ENCODE results near the gene HTR4.

- TF ChIP-seq NFE2L2 (IDR thresholded peaks at IDR 0.05; ENCODE audit: low read depth, low read length): no peak
- TF ChIP-seq CTCF (conservative IDR thresholded peaks at IDR 0.05; ENCODE audit: low read depth, low read length): no peak
- no peak for TF ChIP-seq POLR2A (IDR thresholded peaks at IDR 0.05; ENCODE audit: low read depth, low read length)
- TF ChIP-seq RCOR1 (IDR thresholded peaks at IDR 0.05; ENCODE audit: insufficient replicate concordance, low read length): no peak
- TF ChIP-seq USF2 (IDR thresholded peaks at IDR 0.05; ENCODE audit: low read depth, low read length): no peak
- no peak for TF ChIP-seq MAFK (IDR thresholded peaks at IDR 0.05; ENCODE audit: low read depth, low read length)
- no peak for TF ChIP-seq SMC3 (IDR thresholded peaks at IDR 0.05; ENCODE audit: low read depth, low read length)
- TF ChIP-seq FOS (IDR thresholded peaks at IDR 0.05; ENCODE audit: low read depth, low read length): no peak
- no peak for TF ChIP-seq RAD21 (IDR thresholded peaks at IDR 0.05; ENCODE audit: low read length)
These were observed 13.9 kb downstream of the HTR4 start for GRCh38 chr5:148640471-148640870.

All from IMR-90 (cell line).